Osteocyte (in vitro differentiated cells): ENCODE results near the gene AGXT. TPM values are rescaled to one million over a fixed set of nuclear protein-coding genes. Genes with fewer than 3 reads are reported as not detected.

ENCODE experiments used
- DNase-seq: peaks from one replicate; pipeline ENCODE4 v3.0.0; 2021; ENCODE audit warnings: mixed read lengths; ENCODE audit not compliant: unreplicated experiment; ENCODE audit errors: extremely low spot score
- H3K27ac Mint-ChIP-seq: one replicate; pipeline ENCODE4 v1.8.0; 2021; ENCODE audit warnings: mild to moderate bottlenecking, mixed read lengths; ENCODE audit not compliant: unreplicated experiment
- H3K27me3 Mint-ChIP-seq: one replicate; pipeline ENCODE4 v1.8.0; 2021; ENCODE audit warnings: mixed read lengths; ENCODE audit not compliant: unreplicated experiment
- H3K36me3 Mint-ChIP-seq: one replicate; pipeline ENCODE4 v1.8.0; 2021; ENCODE audit warnings: mixed read lengths; ENCODE audit not compliant: unreplicated experiment
- H3K4me1 Mint-ChIP-seq: one replicate; pipeline ENCODE4 v1.8.0; 2021; ENCODE audit warnings: mixed read lengths; ENCODE audit not compliant: unreplicated experiment
- H3K4me3 Mint-ChIP-seq: one replicate; pipeline ENCODE4 v1.8.0; 2021; ENCODE audit warnings: mild to moderate bottlenecking, moderate library complexity, mixed read lengths; ENCODE audit not compliant: unreplicated experiment
- H3K9me3 Mint-ChIP-seq: one replicate; pipeline ENCODE4 v1.8.0; 2021; ENCODE audit warnings: mixed read lengths; ENCODE audit not compliant: unreplicated experiment
- total RNA-seq: library from RNA; stranded (reverse); gene quantifications from 2 replicates; pipeline ENCODE4 v1.2.1, GENCODE V29; 2021
- TF ChIP-seq, protein P1 (sequence below): fragments of 200-600 bp; sonication (generic); IDR thresholded peaks from 2 replicates; pipeline ENCODE4 v1.5.0; 2021; ENCODE audit warnings: antibody characterized with exemption, mild to moderate bottlenecking, moderate library complexity

The AGXT gene
- total RNA-seq, 1 donor from 2014 or later = not detected

- DNase-seq = no peak
- Mint-ChIP-seq H3K4me1 (peaks cover 3% of the 10 kb centered on the region), H3K36me3 (no peaks in the 10 kb centered on the region), H3K27me3 (peaks cover 41% of the 10 kb centered on the region), H3K4me3 (no peak overlapping the region), H3K27ac (no peak overlapping the region), H3K9me3 (no peaks in the 10 kb centered on the region)
- TF ChIP-seq, protein P1, sequence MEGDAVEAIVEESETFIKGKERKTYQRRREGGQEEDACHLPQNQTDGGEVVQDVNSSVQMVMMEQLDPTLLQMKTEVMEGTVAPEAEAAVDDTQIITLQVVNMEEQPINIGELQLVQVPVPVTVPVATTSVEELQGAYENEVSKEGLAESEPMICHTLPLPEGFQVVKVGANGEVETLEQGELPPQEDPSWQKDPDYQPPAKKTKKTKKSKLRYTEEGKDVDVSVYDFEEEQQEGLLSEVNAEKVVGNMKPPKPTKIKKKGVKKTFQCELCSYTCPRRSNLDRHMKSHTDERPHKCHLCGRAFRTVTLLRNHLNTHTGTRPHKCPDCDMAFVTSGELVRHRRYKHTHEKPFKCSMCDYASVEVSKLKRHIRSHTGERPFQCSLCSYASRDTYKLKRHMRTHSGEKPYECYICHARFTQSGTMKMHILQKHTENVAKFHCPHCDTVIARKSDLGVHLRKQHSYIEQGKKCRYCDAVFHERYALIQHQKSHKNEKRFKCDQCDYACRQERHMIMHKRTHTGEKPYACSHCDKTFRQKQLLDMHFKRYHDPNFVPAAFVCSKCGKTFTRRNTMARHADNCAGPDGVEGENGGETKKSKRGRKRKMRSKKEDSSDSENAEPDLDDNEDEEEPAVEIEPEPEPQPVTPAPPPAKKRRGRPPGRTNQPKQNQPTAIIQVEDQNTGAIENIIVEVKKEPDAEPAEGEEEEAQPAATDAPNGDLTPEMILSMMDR = no peak
Measured at GRCh38 chr2:240831594-240832204, 36.9 kb upstream of the AGXT start.

DNA sequence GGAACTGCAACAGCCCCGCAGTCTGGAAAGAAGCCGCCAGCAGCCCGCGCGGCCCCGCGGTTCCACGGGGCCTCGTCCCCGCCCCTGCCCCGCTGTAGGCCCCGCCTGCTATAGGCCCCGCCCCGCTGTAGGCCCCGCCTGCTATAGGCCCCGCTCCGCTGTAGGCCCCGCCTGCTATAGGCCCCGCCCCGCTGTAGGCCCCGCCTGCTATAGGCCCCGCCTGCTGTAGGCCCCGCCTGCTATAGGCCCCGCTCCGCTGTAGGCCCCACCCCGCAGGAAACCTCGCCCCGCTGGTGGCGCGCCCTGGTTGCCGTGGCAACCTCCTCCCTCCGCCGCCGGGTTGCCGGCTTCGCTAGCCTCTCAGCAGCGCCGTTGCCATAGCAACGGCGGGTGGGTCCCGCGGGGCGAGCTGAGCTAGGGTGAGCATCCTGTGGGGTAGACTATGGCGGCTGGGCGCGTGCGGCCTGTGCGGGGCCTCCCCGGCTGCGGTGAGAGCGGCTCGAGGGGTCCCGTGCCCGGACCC lies 36.4 kb upstream of the AGXT start:
- Mint-ChIP-seq H3K9me3 (no peaks in the 10 kb centered on the region), H3K4me1 (peaks cover 3% of the 10 kb centered on the region), H3K27ac (no peak overlapping the region), H3K27me3 (peaks cover 39% of the 10 kb centered on the region), H3K4me3 (no peak overlapping the region), H3K36me3 (no peaks in the 10 kb centered on the region)
- TF ChIP-seq, protein P1 = no peak
- DNase-seq = peak; percentile 96

- Mint-ChIP-seq H3K36me3 (no peaks in the 10 kb centered on the region), H3K9me3 (no peaks in the 10 kb centered on the region), H3K4me3 (no peak overlapping the region), H3K4me1 (peaks cover 3% of the 10 kb centered on the region), H3K27me3 (peaks cover 37% of the 10 kb centered on the region), H3K27ac (no peak overlapping the region)
- TF ChIP-seq, protein P1 = no peak
- no peak for DNase-seq
Measured at GRCh38 chr2:240832921-240833494, 35.6 kb upstream of the AGXT start.

- H3K27ac Mint-ChIP-seq = no peak overlapping the region
- TF ChIP-seq, protein P1 = no peak
- H3K4me3 Mint-ChIP-seq = no peak overlapping the region
- peaks cover 32% of the 10 kb centered on the region for H3K27me3 Mint-ChIP-seq
- no peak for DNase-seq
- peaks cover 3% of the 10 kb centered on the region for H3K4me1 Mint-ChIP-seq
- H3K9me3 Mint-ChIP-seq = no peaks in the 10 kb centered on the region
- no peaks in the 10 kb centered on the region for H3K36me3 Mint-ChIP-seq
Measured at GRCh38 chr2:240833724-240834285, 34.8 kb upstream of the AGXT start.

DNA sequence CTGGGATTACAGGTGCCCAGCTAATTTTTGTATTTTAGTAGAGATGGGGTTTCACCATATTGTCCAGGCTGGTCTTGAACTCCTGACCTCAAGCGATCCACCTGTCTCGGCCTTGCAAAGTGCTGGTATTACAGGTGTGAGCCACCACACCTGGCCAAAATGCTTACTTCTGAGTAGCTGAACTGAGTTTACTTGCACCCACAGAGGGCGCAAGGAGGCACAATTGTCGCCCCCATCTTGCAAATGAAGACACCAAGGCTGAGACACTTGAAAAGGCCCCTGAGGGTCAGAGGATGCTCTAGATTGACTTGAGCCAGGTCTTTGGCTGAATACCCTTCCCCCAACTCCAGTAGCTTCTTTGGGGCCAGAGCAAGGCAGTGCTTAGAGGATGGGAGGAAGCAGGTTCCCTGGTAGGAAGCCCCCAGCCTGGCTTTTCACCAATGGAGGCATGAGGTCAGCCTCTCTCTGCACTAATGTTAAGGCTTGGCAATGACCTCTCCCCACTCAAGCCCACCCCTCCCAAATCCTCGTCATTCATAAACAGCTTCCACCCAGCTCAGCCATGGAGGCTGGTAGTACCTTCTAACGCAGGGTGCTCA lies 34.1 kb upstream of the AGXT start:
- Mint-ChIP-seq H3K27ac (no peak overlapping the region), H3K27me3 (peaks cover 27% of the 10 kb centered on the region), H3K36me3 (no peaks in the 10 kb centered on the region)

More for the DNA sequence above, 34.1 kb upstream of the AGXT start:
- DNase-seq = no peak
- no peak overlapping the region for H3K4me3 Mint-ChIP-seq
- no peaks in the 10 kb centered on the region for H3K9me3 Mint-ChIP-seq
- peaks cover 3% of the 10 kb centered on the region for H3K4me1 Mint-ChIP-seq
- TF ChIP-seq, protein P1 = no peak
